Osteoblast (primary cell): ENCODE data around the gene SDCBP2. TPM values are rescaled to one million over a fixed set of nuclear protein-coding genes. Genes with fewer than 3 reads are reported as not detected.

Source experiments
- DNase-seq: peaks from one replicate; pipeline ENCODE4 v3.0.0; 2011; ENCODE audit warnings: low spot score, mixed read lengths; ENCODE audit not compliant: insufficient read length; ENCODE audit errors: missing footprints
- H2AFZ ChIP-seq: 2 replicates; pipeline ENCODE4 v1.6.0; 2011; ENCODE audit warnings: mild to moderate bottlenecking, low read length
- H3K27ac ChIP-seq: 2 replicates; pipeline ENCODE4 v1.5.1; 2011; ENCODE audit warnings: mild to moderate bottlenecking, low read depth, low read length, moderate library complexity
- H3K27me3 ChIP-seq: 2 replicates; pipeline ENCODE4 v1.6.0; 2012; ENCODE audit warnings: mild to moderate bottlenecking, control low read depth, inconsistent platforms, low read length, moderate library complexity; ENCODE audit not compliant: insufficient read depth
- H3K36me3 ChIP-seq: 2 replicates; pipeline ENCODE4 v1.5.1; 2011; ENCODE audit warnings: mild to moderate bottlenecking, low read length, control low read depth, moderate library complexity; ENCODE audit not compliant: insufficient read depth
- H3K4me1 ChIP-seq: 2 replicates; pipeline ENCODE4 v1.5.1; 2011; ENCODE audit warnings: mild to moderate bottlenecking, low read length, control low read depth, moderate library complexity; ENCODE audit not compliant: insufficient read depth
- H3K4me2 ChIP-seq: 2 replicates; pipeline ENCODE4 v1.6.0; 2011; ENCODE audit warnings: mild to moderate bottlenecking, low read length; ENCODE audit not compliant: insufficient read depth
- H3K4me3 ChIP-seq: fragments of 200-600 bp; sonication (generic); 3 replicates; pipeline ENCODE4 v1.5.1; 2012; ENCODE audit warnings: mild to moderate bottlenecking, low read length, inconsistent platforms; ENCODE audit not compliant: insufficient read depth
- H3K79me2 ChIP-seq: 2 replicates; pipeline ENCODE4 v1.6.0; 2012; ENCODE audit warnings: mild to moderate bottlenecking, low read length, control low read depth, inconsistent platforms; ENCODE audit not compliant: insufficient read depth
- H3K9me3 ChIP-seq: 2 replicates; pipeline ENCODE4 v1.5.1; 2011; ENCODE audit warnings: low read depth, low read length, control low read depth
- H4K20me1 ChIP-seq: 2 replicates; pipeline ENCODE4 v1.6.0; 2012; ENCODE audit warnings: mild to moderate bottlenecking, low read length, control low read depth; ENCODE audit not compliant: insufficient read depth
- CTCF ChIP-seq: IDR thresholded peaks from 2 replicates; pipeline ENCODE4 v1.5.1; 2011; ENCODE audit warnings: mild to moderate bottlenecking, low read depth, low read length, moderate library complexity; ENCODE audit errors: extremely low read depth
- total RNA-seq: library from RNA; depleted of rRNA; stranded (reverse); fragments of >200 nt; gene quantifications from 2 replicates; pipeline ENCODE4 v1.2.3, GENCODE V29; 2012

SDCBP2 gene
- total RNA-seq, 1 donor, result 2.2 TPM

GRCh38 chr20:1332749-1333300 lies 3.9 kb upstream of the SDCBP2 start:
- H3K4me2 ChIP-seq, result no peak overlapping the region
- no peaks in the 10 kb centered on the region for H3K9me3 ChIP-seq
- peaks cover 9% of the 10 kb centered on the region for H3K36me3 ChIP-seq
- H3K4me1 ChIP-seq, result peaks cover 15% of the 10 kb centered on the region
- no peak for TF ChIP-seq CTCF
- H3K4me3 ChIP-seq, result no peak overlapping the region
- peaks cover 41% of the 10 kb centered on the region for H4K20me1 ChIP-seq
- no peak for DNase-seq
- no peaks in the 10 kb centered on the region for H3K27me3 ChIP-seq
- H2AFZ ChIP-seq, result no peak overlapping the region
- no peak overlapping the region for H3K27ac ChIP-seq
- H3K79me2 ChIP-seq, result peaks cover 80% of the 10 kb centered on the region

- Histone ChIP-seq H4K20me1 (peaks cover 46% of the 10 kb centered on the region), H3K4me1 (peaks cover 24% of the 10 kb centered on the region), H3K4me3 (no peak overlapping the region), H2AFZ (no peak overlapping the region), H3K4me2 (no peak overlapping the region), H3K27me3 (no peaks in the 10 kb centered on the region), H3K9me3 (no peaks in the 10 kb centered on the region), H3K27ac (no peak overlapping the region), H3K79me2 (peaks cover 86% of the 10 kb centered on the region), H3K36me3 (peaks cover 9% of the 10 kb centered on the region)
- DNase-seq, result no peak
- TF ChIP-seq CTCF, result no peak
Observed at GRCh38 chr20:1331801-1332453, 3.0 kb upstream of the SDCBP2 start.

GRCh38 chr20:1331101-1331500 lies 2.2 kb upstream of the SDCBP2 start:
- Histone ChIP-seq H3K4me1 (peaks cover 25% of the 10 kb centered on the region), H3K27me3 (no peaks in the 10 kb centered on the region), H4K20me1 (peaks cover 43% of the 10 kb centered on the region), H2AFZ (no peak overlapping the region), H3K79me2 (peaks cover 85% of the 10 kb centered on the region), H3K9me3 (no peaks in the 10 kb centered on the region), H3K4me3 (no peak overlapping the region), H3K36me3 (peaks cover 9% of the 10 kb centered on the region), H3K27ac (no peak overlapping the region), H3K4me2 (no peak overlapping the region)
- DNase-seq, result no peak
- TF ChIP-seq CTCF, result no peak

GRCh38 chr20:1330075-1330830 lies 1.3 kb upstream of the SDCBP2 start:
- H3K36me3 ChIP-seq, result peaks cover 9% of the 10 kb centered on the region
- no peaks in the 10 kb centered on the region for H3K9me3 ChIP-seq
- peaks cover 86% of the 10 kb centered on the region for H3K79me2 ChIP-seq
- H3K4me3 ChIP-seq, result no peak overlapping the region
- peaks cover 42% of the 10 kb centered on the region for H4K20me1 ChIP-seq
- no peak for TF ChIP-seq CTCF
- no peaks in the 10 kb centered on the region for H3K27me3 ChIP-seq
- peak overlapping the region; percentile 6 for H3K27ac ChIP-seq
- no peak overlapping the region for H2AFZ ChIP-seq
- DNase-seq, result peak; percentile 39
- peaks cover 27% of the 10 kb centered on the region for H3K4me1 ChIP-seq
- H3K4me2 ChIP-seq, result no peak overlapping the region
